Non-pigmented ciliary epithelial cell (primary cell): ENCODE measurements around the gene SUSD6.
"Not testable (repeated sequence)": the region's sequence is repeated elsewhere in the genome, so short reads cannot be mapped to it uniquely, and the experiment has no call there.

Source experiments
- DNase-seq: peaks from one replicate; pipeline ENCODE4 v3.0.0-alpha.2; 2010; ENCODE audit warnings: low read depth

The SUSD6 gene

DNA sequence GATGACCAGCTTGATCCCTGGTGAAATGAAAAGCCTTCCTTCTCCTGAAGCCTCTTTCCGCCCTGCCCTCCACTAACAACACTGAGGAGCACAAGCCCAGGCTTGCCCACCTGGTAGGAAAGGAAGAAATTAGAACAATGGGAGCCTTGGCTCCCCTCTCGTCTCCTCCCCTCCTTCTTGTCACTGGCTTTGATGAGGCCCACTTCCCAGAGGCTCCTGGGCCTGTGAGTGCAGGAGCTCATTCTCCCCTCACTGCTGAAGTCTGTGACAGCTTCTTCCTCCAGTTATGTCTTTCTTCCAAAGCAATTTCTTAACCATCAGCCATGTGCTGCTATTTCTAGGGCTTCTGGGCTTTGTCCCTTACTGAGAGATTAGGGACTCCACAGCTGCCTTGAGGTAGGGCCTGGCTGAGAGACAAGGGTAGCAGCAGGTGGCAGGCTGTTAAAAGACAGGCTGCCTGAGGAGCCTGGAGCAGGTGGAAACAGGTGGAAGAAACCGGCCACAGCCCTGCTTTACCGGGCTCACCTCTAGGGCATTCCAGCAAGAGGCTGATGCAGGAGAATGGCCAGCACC lies 101.9 kb downstream of the SUSD6 start:
- DNase-seq = no peak

DNA sequence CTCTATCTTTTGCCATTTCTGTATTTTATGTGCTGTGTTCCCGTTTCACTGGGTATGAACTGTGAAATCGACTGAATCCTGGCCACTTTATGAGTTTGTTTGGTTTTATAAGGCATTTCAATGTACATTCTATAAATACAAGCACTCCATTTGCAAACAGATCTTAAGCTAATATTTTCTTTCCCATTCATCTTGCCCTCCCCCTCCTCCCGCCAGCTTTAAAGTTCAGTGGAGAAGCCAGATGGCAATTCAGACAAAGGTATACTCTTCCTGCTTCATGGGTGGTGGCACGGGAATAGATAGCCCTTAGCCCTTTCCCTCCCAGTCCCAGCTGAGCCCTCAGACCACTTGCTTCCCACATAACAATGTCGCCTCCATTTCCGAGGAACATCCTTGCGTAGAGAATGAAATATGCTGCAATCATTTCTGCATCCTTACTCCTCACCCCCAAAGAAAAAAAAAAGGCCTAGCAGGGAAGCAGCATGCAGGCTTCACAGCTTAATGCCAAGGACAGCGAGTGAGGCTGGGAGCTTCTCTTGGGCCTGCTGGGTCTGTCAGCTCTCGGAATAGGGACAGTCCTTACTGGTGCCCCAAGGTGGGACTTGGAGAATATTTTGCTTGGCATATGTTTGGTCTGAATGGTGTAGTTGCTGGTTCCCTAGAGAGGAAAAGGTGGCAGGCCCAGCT lies 102.7 kb downstream of the SUSD6 start:
- no peak for DNase-seq

DNA sequence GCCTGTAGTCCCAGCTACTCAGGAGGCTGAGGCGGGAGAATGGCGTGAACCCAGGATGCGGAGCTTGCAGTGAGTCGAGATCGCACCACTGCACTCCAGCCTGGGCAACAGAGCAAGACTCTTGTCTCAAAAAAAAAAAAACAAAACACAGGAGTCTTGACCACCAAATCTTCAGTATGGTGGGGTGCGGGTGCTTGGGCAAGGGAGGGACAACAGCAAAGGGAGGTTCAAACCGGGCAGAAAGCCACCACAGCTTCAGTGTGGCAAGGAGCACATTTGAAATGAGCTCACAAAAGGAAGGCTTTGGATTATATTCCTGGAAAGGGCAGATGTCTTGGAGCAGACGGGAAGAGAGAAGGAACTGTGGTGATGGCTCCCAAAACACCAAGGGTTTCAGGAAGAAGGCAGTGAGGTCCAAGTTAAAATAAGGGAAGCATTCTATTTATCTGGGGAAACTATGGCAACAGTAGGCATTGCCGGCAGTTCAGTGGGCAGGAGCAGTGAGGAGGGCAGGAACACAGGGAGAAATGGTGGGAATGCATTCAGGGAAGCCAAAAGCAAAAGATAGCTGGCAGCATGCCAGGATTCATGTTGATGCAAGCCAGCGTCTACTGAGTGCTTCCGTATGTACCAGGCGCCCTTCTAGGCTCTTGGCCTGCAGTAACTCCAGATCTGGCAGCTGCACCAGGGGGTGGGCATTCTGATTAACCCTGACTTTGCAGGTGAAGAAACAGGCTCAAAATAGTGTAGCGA lies 104.5 kb downstream of the SUSD6 start:
- peak; percentile 60 for DNase-seq

DNA sequence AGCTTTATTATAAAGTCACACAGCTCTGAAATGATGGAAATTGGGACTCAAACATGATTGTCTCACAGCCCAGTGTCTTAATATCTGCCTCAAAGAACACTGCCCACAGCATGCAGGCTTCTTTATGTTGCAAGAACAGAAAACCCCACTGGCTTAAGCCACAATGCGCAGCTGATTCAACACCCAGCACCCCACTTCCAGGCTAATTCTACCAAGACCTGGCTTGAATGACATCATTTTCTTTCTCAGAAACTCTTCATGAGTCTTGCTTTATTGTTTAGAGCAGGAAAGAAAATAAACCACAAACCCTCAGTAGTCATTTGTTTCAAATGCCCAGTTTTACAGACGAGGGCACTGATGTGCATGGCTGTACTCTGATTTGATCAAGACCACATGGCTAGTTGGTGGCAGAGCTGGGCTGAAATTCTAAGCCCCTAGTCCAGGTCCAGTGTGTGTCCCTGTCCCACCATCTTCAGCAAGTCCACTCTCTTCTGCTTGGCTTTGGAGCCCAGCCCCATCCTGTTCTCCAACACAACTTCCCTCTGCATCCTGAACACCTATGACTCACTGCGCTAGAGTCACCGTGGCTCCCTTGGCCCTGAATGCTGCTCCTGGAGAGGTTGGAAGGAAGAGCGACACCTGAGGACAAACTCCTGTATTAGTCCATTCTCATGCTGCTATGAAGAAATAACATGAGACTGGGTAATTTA lies 105.2 kb downstream of the SUSD6 start:
- peak; percentile 97 for DNase-seq

DNA sequence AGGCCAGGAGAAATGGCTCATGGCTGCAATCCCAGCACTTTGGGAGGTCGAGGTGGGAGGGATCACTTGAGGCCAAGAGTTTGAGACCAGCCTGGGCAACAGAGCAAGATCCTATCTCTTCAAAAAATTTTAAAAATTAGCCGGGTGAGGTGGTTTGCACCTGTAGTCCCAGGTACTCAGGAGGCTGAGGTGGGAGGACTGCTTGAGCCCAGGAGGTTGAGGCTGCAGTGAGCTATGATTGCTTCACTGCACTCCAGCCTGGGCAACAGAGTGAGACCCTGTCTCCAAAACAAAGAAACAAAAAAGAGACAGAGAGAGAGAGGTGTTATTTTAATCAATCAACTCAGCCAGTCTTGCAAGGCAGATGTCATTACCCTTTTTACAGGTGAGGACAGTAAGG lies 107.2 kb downstream of the SUSD6 start:
- DNase-seq = not testable (repeated sequence)

DNA sequence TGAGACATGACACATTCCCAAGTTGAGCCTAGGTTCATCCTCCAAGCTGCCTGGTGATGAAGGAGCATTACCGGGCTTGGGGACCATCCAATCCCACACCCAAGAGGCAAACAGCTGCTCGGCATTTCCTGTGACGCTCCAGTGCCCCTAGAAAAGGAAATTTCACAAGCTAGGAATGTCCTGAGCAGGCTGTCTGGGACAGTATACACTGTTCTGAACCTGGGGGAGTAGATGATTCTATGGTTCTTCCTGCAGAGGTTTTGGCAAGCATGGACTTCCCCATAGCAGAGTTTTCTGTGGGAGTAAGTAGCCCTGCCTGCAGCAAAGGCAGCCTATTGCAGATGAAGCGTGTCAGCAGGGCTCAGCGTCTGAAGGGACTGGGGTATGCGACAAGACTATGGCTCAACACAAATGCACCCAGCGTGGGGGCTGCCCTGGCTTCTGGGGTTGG lies 108.1 kb downstream of the SUSD6 start:
- peak; percentile 94 for DNase-seq

DNA sequence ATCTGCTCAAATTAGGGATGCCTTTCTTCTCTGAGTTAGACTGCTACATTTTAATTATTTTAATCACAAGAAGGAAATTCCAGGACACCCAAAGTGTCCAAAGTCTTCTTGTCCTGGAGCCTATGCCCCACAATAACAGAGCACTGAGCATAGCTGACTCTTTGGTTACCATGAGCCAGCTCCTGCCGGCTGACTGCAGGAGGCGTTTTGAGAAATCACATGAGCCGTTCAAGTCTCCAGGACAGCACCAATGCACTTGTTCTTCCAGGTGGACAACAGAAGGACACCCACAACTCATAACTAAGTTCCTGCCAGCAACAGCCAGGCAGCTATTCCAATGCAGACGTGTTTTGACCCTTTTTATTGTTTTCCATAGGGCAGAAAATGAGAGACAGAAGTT lies 109.5 kb downstream of the SUSD6 start:
- DNase-seq = no peak

DNA sequence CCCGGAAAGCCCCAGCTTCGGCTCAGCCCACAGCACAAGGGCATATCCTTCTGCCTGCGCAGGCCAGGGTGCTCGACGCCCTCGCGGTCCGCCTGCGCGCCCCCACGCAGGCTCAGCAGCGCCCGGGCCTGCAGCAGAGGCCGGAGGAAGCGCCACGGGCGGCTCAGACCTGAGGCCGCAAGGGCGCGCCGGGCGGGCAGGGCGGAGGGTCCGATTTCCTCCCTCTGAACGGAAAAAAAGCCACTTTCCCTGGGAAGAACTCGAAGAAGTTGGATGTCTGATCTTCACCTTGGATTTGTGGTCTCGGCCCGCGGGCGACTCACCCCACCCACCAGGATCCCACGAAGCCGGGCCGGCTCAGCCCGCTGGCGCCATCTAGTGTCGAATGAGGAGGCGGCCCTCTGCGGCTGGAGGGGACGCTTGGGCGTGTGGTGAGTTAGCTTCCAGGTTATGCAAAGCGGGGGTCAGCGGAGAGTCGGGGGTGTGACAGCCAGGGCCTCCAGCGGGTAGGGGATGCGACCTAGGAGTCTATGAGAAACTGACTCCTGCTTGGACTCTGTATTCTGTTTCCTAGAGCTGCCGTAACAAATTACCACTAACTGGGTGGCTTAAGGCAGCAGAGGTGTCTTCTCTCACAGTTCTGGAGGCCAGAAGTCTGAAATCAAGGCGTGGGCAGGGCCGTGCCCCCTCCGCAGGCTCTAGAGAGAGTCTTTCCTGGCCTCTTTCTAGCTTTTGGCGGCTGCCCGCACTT lies 115.5 kb downstream of the SUSD6 start:
- no peak for DNase-seq

DNA sequence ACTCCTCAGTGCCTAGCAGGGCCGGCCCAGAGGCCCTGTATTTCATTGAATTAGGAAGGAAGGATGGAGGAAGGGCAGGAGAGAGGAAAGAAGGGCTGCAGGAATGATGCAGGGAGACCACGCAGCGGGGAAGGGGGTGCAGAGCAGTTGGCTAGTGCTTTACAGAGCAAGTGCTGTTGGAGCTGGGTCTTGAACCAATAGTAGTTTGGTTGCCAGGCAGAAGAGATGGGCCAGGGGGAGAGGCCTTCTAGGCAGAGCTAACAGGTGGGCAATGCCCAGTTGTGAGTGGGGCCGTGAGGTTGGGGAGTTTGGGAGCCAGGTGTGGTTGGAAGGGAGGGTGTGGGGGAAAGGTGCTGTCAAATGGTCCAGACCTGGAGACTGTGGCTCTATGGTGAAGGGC lies 116.5 kb downstream of the SUSD6 start:
- DNase-seq = no peak

DNA sequence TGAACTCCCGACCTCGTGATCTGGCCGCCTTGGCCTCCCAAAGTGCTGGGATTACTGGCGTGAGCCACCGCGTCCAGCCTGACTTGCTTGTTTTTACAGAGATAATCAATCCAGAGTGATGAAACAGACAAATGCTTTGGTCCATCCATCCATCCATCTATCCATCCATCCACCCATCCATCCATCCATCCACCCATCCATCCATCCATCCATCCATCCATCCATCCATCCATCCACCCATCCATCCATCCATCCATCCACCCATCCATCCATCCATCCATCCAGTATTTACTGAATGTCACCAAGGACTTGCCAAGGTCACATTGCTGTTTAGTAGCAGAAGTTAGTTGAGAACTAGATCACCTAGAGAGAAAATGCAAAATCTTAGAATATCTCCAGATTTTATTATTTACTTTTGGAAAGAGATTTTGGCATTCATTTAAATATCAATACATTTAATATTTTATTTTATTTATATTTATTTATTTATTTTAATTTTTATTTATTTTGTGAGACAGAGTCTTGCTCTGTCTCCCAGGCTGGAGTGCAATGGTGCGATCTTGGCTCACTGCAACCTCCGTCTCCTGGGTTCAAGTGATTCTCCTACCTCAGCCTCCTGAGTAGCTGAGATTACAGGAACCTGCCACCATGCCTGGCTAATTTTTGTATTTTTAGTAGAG lies 120.7 kb downstream of the SUSD6 start:
- not testable (repeated sequence) for DNase-seq

DNA sequence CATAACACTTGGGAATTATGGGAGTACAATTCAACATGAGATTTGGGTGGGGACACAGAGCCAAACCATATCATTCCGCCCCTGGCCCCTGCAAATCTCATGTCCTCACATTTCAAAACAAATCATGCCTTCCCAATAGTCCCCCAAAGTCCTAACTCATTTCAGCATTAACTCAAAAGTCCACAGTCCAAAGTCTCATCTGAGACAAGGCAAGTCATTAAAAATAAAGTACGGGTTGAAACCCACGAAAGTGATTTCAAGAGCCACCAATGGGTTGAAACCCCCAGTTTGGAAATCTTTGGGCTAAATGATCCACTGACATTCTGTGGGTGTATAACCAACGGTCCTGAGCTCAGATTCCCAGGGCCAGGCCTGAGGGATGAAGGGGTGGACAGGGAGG lies 125.0 kb downstream of the SUSD6 start:
- DNase-seq = not testable (repeated sequence)

DNA sequence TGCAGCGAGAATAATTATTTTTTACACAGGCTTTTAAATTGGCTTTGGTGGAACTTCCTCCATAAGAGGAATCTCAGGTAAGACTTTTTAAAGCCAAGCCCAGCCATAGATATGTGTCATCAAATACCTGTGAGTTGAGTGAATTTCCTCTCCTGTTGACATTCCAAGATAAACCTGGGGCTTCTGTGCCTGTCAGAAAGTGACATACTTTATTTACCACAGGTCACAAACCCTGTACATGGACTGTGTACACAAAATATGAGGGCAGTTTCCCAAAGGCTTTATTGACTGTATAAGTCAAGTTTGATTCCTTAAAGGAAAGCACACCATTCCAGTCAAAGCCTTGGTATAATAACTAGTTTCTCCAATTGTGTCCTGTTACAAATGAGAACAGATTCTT lies 129.7 kb downstream of the SUSD6 start:
- DNase-seq = no peak

DNA sequence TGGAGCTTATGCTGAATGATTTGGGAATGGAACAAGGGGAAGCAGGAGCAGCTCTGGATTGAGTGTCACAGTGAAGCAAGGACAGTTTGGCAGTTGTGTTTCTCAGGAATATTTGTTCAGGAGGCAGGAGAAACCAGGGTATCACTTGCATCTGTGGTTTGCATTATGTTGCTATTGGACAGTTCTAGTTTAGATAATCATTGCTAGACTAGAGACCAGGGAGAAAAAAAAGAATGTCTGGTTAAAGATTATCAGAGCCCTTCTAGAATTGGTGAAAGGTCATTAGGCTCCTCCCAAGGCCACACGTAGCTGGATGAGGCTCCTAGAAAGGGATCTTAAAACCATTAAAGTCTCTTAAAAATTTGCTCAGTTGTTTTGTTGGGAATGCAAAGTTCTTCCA lies 138.6 kb downstream of the SUSD6 start:
- no peak for DNase-seq

DNA sequence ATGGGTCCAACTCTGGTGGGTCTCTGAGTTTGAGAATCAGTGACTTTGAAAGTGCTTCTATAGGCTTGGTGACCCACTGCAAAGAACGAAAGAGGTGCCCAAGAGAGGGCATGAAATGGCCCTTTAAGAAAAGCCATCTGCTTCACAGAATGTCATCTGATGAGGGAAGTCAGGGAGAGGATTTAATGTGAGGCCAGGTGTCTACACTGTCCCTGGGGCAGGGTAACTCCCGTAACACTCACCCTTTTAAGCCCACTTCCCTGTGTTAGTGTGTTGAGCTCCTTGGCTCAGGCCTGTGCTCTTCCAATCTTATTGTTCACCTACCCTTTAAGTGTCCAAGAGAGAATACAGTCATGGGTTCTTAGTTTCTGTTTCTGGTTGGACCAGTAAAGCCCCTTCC lies 139.1 kb downstream of the SUSD6 start:
- DNase-seq = no peak

DNA sequence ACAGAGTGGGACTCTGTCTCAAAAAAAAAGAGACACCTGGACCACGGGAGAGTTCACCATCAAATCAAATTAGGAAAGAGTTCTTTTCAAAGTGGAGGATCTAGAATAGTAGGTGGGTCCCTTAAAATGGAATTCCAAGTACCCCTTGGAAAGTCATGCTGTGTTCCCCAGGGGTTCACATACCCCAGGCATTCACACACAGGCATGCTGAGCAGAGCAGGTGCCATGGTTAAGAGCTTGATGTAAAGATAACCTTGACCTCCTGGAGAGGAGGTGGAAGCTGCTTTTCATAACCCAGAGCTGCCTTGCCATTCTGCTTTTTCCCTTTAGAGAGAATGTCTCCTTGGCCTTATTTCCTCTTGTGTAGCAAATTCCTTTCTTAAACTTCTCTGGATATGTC lies 141.4 kb downstream of the SUSD6 start:
- DNase-seq = no peak

DNA sequence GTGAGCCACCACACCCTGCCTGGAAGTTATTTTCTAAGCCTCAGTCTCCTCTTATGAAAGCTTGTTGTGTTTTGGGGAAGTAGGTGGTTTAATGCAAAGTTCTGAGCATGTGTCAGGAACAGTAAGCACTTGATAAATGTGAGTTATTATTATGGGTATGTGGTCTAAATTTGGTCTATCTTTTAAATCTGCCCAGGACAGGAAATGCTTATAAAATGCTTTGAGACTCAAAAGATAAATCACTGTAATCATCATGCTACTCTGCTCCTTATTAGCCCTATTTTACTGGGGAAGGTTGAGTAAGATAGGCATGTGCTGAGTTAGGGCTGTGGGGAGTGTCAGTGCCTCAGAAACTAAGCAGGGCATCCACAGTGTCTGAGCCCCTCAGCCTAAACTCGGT lies 142.5 kb downstream of the SUSD6 start:
- DNase-seq = no peak

DNA sequence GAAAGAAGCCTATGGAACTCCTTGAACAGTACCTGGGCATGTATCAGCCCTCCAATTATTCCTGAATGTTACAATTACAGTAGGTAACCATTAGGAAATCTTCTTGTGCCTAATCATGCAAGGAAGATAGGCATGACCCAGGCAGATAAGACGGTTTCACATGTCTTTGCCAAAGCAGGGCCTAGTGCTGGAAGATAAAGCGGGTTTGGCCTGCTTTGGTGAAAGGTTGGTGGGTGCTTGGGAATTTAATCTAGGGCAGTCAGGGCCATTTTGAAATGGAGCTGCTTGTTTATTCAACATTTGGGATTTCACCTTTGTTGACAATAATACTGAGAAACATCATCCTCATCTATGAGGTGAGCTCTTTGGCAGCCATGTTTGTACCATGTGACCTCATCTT lies 143.1 kb downstream of the SUSD6 start:
- no peak for DNase-seq

DNA sequence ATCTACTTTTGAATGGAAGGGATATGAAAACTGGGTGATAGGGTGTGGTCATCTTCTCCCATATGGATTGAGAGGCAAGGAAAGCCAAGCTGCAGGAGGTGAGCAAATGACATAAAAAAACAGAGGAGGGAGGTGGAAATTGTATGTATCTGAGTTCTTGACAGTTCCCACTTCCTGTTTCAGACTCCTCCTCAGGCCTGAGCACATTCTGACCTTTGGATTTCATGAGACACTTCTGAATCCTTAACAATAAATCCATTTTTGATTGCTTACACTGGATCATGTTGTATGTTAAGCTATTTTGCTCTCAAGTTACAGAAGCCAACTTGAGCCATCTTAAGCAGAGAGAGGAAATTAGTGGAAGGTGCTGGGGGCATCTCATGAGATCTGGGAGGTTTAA lies 143.9 kb downstream of the SUSD6 start:
- no peak for DNase-seq

DNA sequence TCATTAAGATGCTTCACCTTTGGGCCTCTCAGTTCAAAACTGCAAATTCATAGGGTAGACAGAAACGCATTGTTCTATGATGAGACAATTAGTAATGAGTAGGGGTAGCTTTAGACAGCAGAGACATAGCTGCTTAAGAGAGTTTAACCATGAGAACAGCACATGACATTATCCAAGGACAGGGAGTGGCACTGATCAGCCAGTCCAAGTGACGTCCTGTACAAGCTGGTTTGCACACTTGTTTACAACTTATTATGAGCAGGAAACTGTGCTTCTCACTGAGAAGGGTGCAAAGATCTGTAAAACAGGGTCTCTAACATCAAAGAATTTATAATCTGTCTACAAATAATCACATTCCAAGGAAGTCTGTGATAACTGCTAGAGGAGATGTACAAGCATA lies 144.4 kb downstream of the SUSD6 start:
- DNase-seq = no peak

DNA sequence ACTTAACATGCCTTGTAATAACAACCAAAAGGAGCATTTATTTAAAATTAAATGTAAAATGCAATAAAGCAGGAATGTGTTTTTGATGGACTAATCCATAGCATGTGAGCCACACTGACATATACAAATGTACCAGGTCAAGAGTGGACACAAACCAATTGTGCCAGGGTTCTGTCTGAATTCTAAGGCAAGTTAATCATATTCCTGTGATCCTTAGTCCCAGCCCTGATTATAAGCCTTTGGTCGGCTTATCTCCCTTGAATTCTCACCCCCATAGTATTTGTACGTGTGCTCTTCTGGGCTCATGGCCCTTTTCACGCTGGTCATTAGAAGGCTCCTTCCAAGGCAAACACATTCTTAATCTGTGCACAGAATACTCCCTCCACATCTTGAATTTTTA lies 144.9 kb downstream of the SUSD6 start:
- no peak for DNase-seq

DNA sequence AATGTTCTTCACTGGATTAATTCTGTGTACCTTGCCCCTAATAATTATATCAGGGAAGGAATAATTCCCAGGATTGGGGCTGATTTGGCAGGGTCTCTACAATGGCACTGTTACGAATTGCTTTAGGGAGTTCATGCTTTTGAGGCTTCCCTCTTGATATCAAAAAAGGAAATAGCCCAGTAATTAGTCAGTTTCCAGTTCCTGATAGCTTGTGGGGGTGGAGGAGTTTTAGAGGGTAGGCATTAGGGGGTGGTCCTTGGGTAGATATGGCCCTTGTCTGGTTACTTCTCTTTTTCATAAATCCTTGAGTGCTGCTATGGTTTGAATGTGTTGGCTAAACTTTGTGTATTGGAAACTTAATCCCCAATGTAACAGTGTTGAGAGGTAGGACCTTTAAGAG lies 149.4 kb downstream of the SUSD6 start:
- no peak for DNase-seq
